Measurements from ENCODE around the gene USP26.
"Not testable (repeated sequence)": the region's sequence is repeated elsewhere in the genome, so short reads cannot be mapped to it uniquely, and the experiment has no call there.

USP26 gene

GRCh38 chrX:133033010-133033409 is 63.9 kb downstream of the USP26 start:
- DNase-seq: no peak

GRCh38 chrX:133018229-133018628 is 78.7 kb downstream of the USP26 start:
- no peak for DNase-seq

GRCh38 chrX:133007458-133007857 is 89.5 kb downstream of the USP26 start:
- no peak for DNase-seq

DNA sequence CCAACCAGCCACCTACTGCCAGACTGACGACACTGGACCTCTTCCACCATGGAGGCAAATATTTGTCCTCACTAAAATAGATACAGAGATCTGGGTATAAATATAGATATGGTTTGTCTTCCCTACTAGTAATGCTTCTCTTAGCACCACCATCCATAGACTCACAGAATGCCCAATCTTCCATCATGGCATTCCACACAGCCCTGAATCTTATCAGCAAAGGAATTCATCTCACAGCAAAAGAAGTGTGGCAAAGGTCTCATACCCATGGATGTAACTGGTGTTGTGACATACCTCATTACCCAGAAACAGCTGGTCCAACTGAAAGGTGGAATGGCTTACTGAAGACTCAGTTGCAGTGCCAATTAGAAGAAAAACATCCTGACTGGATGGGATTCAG is 91.3 kb downstream of the USP26 start:
- DNase-seq: no peak

DNA sequence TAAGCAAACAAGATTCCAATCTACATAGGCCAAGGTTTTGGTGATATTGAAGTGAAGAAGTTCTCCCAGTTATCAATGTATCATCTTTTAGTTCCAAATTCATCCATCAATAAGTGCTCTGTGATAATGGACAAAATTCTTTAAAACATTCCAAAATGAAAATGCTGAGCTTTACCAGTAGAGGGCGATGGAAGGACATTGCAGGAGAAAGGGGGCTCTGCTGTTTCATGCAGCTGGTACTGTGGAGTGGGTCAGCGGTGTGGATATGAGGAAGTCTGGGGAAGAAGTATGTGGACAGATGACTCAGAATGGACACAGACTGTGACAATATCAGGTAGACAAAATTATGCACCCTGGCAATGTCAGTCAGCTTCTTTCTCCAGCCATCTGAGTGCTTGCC is 91.9 kb downstream of the USP26 start:
- peak; percentile 15 for DNase-seq

- no peak for DNase-seq
Measured at GRCh38 chrX:132999209-132999608, 97.7 kb downstream of the USP26 start.

DNA sequence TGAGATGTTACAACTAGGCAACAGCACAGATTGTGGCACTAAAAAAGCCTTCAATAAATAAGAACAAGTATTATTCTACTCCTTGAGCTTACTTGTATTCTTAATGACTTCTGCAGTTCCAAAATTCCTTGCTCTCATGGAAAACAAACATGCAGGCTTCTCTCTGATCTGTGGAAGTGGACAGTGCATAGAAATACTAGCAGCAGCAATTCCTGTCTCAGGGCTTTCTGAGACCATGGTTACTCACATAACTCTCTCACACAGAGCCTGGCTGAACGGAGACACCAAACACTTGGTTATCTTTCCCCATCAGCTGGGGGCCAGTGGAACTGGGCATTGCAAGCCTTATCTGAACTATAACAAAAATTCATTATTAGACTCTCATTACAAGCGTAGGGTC is 106.1 kb downstream of the USP26 start:
- no peak for DNase-seq

DNA sequence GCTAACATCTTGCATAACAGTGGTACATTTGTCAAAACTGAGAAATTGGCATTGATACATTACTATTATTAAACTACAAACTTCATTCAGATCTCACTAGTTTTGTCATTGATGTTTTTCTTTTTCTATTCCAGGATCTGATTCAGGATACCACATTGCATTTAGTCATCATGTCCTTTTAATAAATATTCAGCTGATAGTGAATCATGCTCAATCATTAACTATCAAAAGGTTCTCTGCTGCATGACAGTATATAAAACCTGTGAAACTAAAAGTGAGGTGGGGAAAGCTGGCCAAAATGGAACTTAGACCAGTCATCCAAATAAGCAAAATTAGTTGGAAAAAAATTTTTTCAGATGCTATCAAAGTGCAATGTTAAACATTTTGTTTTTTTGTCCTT is 110.4 kb downstream of the USP26 start:
- DNase-seq: no peak

- DNase-seq: no peak
Measured at GRCh38 chrX:132984058-132984650, 112.8 kb downstream of the USP26 start.

GRCh38 chrX:132983496-132983895 is 113.4 kb downstream of the USP26 start:
- DNase-seq: no peak

- not testable (repeated sequence) for DNase-seq
Measured at GRCh38 chrX:132980035-132980434, 116.9 kb downstream of the USP26 start.

All from right hindlimb (tissue), 1 donor.